HepG2 (cell line): ENCODE measurements around the gene FNDC7. TPM values are rescaled to one million over a fixed set of nuclear protein-coding genes. Genes with fewer than 3 reads are reported as not detected.

Experiments
- CAMTA2 ChIP-seq: sonication (generic); formaldehyde crosslinking; IDR thresholded peaks from 2 replicates; pipeline ENCODE4 v1.4.0; 2020; ENCODE audit warnings: mild to moderate bottlenecking, missing genetic modification reagents, borderline replicate concordance
- CERS6 ChIP-seq: sonication (generic); formaldehyde crosslinking; IDR thresholded peaks from 2 replicates; pipeline ENCODE4 v1.5.0; 2020; ENCODE audit warnings: missing genetic modification reagents
- EZH2 ChIP-seq: conservative IDR thresholded peaks from 2 replicates; pipeline ENCODE4 v1.6.1; 2012; ENCODE audit warnings: mild to moderate bottlenecking, low read depth, low read length, moderate library complexity
- FIP1L1 ChIP-seq: fragments of 200-400 bp; formaldehyde crosslinking; IDR thresholded peaks from 2 replicates; pipeline ENCODE4 v1.6.1; 2018; ENCODE audit warnings: low read depth, mild to moderate bottlenecking, low read length, moderate library complexity, borderline replicate concordance; ENCODE audit not compliant: insufficient read depth
- FOXK1 ChIP-seq: sonication (generic); formaldehyde crosslinking; IDR thresholded peaks from 2 replicates; pipeline ENCODE4 v1.4.0; 2020; ENCODE audit warnings: low read depth, missing genetic modification reagents, borderline replicate concordance
- MEIS1 ChIP-seq: sonication (generic); formaldehyde crosslinking; IDR thresholded peaks from 2 replicates; pipeline ENCODE4 v1.9.0; 2021; ENCODE audit warnings: mild to moderate bottlenecking, missing genetic modification reagents, moderate library complexity, borderline replicate concordance
- MLX ChIP-seq: IDR thresholded peaks from 2 replicates; pipeline ENCODE4 v1.6.1; 2016
- RAD21 ChIP-seq: fragments of 450-650 bp; formaldehyde crosslinking; IDR thresholded peaks from 2 replicates; pipeline ENCODE4 v1.5.0; 2020; ENCODE audit warnings: mild to moderate bottlenecking
- SAP130 ChIP-seq: IDR thresholded peaks from 2 replicates; pipeline ENCODE4 v1.6.1; 2016; ENCODE audit warnings: low read depth
- THAP9 ChIP-seq: sonication (generic); formaldehyde crosslinking; IDR thresholded peaks from 2 replicates; pipeline ENCODE4; 2020; ENCODE audit warnings: missing genetic modification reagents, mild to moderate bottlenecking, borderline replicate concordance
- YEATS4 ChIP-seq: sonication (generic); formaldehyde crosslinking; IDR thresholded peaks from 2 replicates; pipeline ENCODE4 v1.4.0; 2020; ENCODE audit warnings: missing genetic modification reagents, borderline replicate concordance
- ZBTB46 ChIP-seq: sonication (generic); formaldehyde crosslinking; IDR thresholded peaks from 2 replicates; pipeline ENCODE4 v1.4.0; 2020; ENCODE audit warnings: mild to moderate bottlenecking, missing genetic modification reagents, borderline replicate concordance
- ZBTB49 ChIP-seq: sonication (generic); formaldehyde crosslinking; IDR thresholded peaks from 2 replicates; pipeline ENCODE4 v1.4.0; 2020; ENCODE audit warnings: missing genetic modification reagents, borderline replicate concordance
- ZNF143 ChIP-seq: sonication (generic); formaldehyde crosslinking; IDR thresholded peaks from 2 replicates; pipeline ENCODE4 v1.4.0; 2020; ENCODE audit warnings: missing genetic modification reagents
- ZNF362 ChIP-seq: sonication (generic); formaldehyde crosslinking; IDR thresholded peaks from 2 replicates; pipeline ENCODE4 v1.4.0; 2020; ENCODE audit warnings: missing genetic modification reagents, mild to moderate bottlenecking, borderline replicate concordance
- ZNF383 ChIP-seq: sonication (generic); formaldehyde crosslinking; IDR thresholded peaks from 2 replicates; pipeline ENCODE4 v1.4.0; 2020; ENCODE audit warnings: missing genetic modification reagents, mild to moderate bottlenecking, borderline replicate concordance
- ZNF446 ChIP-seq: sonication (generic); formaldehyde crosslinking; IDR thresholded peaks from 2 replicates; pipeline ENCODE4 v1.5.0; 2020; ENCODE audit warnings: mild to moderate bottlenecking, missing genetic modification reagents
- ZNF761 ChIP-seq: sonication (generic); formaldehyde crosslinking; conservative IDR thresholded peaks from 2 replicates; pipeline ENCODE4 v1.4.0; 2020; ENCODE audit warnings: mild to moderate bottlenecking, missing genetic modification reagents
- polyA plus RNA-seq, 8 experiments: library from polyadenylated mRNA; depleted of rRNA in 3 of 8; stranded (reverse) in 7 of 8; unstranded in 1 of 8; fragments of >200 nt; fragmentation: Illumina TruSeq in 4 of 8; extraction: Trizol in 4 of 8; gene quantifications; 2 replicates each; pipeline versions ENCODE4 v1.2.1 to v1.2.3, GENCODE V29; 2011 to 2016; ENCODE audit warnings: low read depth in 4 of 8, missing spikeins in 1 of 8, mixed read lengths in 1 of 8; ENCODE audit not compliant: insufficient read depth in 1 of 8
- total RNA-seq, 5 experiments: library from RNA; depleted of rRNA; stranded (reverse); fragments of >200 nt; fragmentation: Illumina TruSeq; extraction: Trizol; gene quantifications; 2 replicates each; pipeline ENCODE4 v1.2.3, GENCODE V29; 2016; ENCODE audit warnings: low read depth in 1 of 5

Gene FNDC7
- total and polyA plus RNA-seq, 2 of the 13 experiments (the other 11 are each of a cell fraction or from before 2014, with no cell fraction given) = 0.03 TPM; not detected in 1

- no peak for TF ChIP-seq EZH2
- TF ChIP-seq FIP1L1 = no peak
- TF ChIP-seq ZNF362 (CRISPR knock-in tag) = peak; percentile 45; the same call in 1 of the 2 replicates
- TF ChIP-seq RAD21 = no peak; the same call in 1 of the 2 replicates
- peak; percentile 94; the same call in 1 of the 2 replicates for TF ChIP-seq THAP9 (CRISPR knock-in tag)
- TF ChIP-seq YEATS4 (CRISPR knock-in tag) = peak; percentile 89; the same call in 1 of the 2 replicates
- TF ChIP-seq ZNF383 (CRISPR knock-in tag) = peak; percentile 89; the same call in 1 of the 2 replicates
- TF ChIP-seq SAP130 (CRISPR knock-in tag) = peak; percentile 84
- no peak for TF ChIP-seq MEIS1 (CRISPR knock-in tag)
- TF ChIP-seq ZNF143 (CRISPR knock-in tag) = peak; percentile 90
- no peak for TF ChIP-seq ZBTB46 (CRISPR knock-in tag)
- TF ChIP-seq ZNF761 (CRISPR knock-in tag) = peak; percentile 79
- no peak for TF ChIP-seq CERS6 (CRISPR knock-in tag)
- TF ChIP-seq ZNF446 = 0 out of 2 replicates have a peak, but pooled peaks have one; percentile 25
- TF ChIP-seq FOXK1 (CRISPR knock-in tag) = peak; percentile 61; the same call in 1 of the 2 replicates
- no peak for TF ChIP-seq CAMTA2 (CRISPR knock-in tag)
- TF ChIP-seq ZBTB49 (CRISPR knock-in tag) = no peak
- TF ChIP-seq MLX (CRISPR knock-in tag) = no peak
Observed at GRCh38 chr1:108691942-108692723, 20.6 kb upstream of the FNDC7 start, which contains the start of gene PRPF38B (continued).
